Left kidney (tissue), 2 donors: Measurements from ENCODE around the gene ASH1L. TPM values are rescaled to one million over a fixed set of nuclear protein-coding genes. Genes with fewer than 3 reads are reported as not detected.
"Not testable (repeated sequence)": the region's sequence is repeated elsewhere in the genome, so short reads cannot be mapped to it uniquely, and the experiment has no call there.

ENCODE experiments used
- DNase-seq: peaks from one replicate; pipeline ENCODE4 v3.0.0-alpha.2; 2013
- polyA plus RNA-seq: library from polyadenylated mRNA; unstranded; fragments of 120-200 nt; gene quantifications from one replicate; pipeline ENCODE4 v1.2.1, GENCODE V29; 2013; ENCODE audit not compliant: insufficient read length

Gene ASH1L
- polyA plus RNA-seq, 1 donor, result 55.2 TPM

DNA sequence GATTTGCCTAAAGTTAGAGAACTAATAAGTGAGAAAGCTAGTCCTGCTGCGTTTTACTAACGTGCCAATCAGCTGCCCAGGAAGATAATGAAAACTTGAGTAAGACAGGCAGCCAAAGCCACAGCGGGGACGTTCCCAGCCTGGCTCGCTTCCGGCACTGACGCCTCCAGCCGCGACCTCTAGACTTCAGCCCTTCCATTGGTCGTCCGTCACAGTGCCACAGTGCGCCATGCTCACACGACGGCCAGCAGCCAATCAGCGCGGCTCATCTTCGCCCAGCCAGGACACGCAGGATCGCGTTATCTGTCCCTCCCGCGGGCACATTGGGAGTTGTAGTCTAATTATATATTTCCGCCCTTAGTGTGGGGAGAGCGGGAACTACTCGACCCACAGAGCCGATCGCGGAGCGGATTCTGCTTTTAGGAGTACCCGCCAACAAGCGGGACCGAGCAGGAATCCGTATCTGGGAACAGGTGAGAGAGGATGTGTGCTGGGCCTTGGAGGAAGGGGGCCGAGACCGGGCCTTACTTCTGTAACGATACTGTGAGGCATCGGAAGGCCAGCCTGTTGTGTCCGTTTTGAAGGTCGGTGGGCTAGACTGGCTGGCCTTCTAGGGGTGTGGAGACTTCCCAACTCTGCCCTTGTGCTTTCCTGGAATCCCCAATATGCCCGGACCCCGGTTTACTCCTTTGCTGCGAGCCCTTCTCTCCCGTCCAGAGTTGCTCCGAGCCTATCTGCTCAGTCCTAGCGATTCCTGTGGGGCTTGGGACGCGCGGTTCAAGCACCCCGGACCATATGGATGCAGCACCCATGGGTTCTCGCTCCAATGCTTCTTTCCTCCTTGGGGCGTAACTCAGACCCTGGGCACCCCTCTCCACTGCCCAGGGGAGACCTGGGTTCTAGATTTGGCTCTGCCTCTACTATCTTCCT is 253.8 kb downstream of the ASH1L start, which contains the start of gene FDPS:
Gene FDPS, plus strand, starts transcription at position 374 of the 930 bp plus-strand sequence. CDS start 924 bp downstream, outside the sequence.
- DNase-seq, result peak; percentile 98

DNA sequence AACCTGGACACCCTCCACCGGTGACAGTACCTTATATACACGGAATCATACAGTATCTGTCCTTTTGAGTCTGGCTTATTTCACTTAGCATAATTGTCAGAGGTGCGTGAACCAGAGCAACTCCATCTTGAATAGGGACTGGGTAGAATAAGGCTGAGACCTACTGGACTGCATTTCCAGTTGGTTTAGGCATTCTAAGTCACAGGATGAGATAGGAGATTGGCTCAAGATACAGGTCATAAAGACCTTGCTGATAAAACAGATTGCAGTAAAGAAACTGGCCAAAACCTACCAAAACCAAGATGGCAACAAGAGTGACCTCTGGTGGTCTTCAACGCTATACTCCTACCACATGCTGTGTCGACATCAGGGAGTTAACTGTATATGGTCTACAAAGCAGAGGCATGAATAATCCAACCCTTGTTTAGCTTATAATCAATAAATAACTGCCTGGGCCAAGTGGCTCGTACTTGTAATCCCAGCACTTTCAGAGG is 255.3 kb downstream of the ASH1L start:
- DNase-seq, result no peak

DNA sequence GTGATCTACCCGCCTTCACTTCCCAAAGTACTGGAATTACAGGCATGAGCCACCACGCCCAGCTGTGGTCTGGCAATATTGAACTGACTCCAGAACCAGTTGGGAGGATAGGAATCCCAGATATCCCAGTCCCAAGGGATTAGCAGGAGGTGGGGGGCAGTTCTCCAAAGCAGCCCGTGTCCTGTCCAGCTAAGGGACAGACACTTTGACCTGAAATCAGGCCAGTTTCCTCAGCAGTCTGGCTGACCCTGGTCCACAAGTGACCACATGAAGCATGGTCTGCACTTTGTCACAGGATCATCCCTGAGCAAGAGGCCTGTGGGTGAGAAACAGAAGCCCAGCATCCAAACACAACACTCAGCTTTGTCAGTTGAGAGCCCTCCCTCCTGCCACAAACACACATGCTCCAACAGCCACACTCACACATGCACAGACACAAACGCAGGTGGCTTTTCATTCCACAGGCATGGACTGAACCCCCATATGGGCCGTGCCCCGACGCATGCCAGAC is 256.7 kb downstream of the ASH1L start:
- no peak for DNase-seq

DNA sequence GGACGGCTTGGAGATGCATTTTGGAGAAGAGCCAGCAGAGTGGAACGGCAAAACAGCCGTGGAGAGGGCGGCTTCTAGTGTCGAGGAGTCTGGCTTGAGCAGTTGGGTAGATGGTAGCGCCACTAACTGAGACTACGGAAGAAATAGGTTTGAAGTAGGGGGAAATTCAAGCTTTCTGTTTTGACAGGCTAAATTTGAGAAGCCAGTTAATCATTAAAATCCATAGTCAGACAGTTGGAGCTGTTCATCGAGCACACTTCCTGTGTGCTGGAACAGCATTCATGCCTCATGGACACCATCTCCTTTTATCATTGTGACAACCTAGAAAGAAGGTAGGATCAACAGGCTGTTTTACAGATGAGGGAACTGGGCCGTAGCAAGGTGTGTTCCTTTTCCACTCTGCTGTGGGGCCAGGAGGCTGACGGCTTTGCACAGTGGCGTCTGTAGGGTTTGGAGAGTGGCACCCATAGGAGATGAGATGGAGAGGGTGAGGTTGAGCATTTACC is 258.0 kb downstream of the ASH1L start:
- DNase-seq, result no peak

DNA sequence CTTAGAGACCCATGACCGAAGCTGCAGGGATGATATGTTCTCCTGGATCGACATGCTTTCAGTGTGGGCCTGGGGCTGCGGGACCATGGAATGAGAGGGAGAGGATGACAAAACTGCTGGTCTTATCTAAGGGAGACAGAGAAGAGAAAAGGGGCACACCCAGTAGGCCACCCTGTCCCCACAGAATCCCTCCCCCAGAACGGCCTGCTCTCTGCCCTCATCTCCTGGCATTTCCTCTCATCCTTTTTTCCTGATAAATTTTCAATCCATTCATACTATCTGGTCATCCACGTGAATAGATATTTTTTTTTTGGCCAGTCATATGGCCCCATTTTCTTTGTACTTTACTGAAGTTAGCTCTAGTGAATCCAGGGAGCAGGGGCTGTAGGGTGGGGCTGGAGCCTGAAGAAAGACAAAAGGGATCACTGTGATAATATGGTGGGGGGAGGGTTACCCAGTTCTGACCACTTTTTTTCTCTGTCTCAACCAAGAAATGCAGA is 261.2 kb downstream of the ASH1L start, which contains the start of gene PKLR:
Gene PKLR, minus strand, starts transcription at position 97 of the 500 bp plus-strand sequence. Its CDS starts 43 bp downstream, at position 54.
- no peak for DNase-seq

DNA sequence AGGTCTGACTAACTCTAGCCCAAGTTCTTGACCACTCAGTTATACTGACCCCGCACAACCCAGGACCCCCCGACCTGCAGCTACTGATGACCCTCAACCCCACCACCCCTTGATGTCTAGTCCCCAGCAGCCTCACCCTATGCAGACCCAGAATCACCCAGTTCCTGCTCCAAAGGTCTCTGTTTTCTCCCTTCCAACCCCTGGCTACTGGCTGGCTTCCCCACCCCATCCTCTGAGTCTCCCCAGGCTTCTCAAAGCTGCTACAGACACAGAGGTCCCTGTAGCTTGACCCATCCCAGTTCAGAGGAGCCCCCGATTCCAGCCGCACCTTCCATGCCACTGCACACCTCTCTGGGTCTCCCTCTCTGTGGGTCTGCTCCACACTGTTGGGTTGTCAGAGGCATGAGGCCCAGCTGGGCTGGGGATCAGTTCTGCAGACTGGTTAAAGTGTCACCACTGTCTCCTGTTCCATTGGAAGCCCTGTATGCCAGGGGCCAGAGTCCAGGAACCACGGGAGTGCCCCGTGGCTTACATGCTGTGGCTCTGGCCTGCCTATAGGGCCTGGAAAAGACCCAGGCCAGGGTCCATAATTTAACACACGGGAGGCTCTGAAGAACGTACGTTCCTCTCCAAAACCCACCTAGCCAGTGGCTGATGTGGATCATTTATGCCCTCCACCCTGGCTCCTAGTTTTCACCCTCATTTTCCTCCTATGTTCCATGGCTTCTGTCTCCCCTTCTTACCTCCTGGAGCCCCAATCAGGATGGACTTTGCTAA is 261.9 kb downstream of the ASH1L start:
- DNase-seq, result no peak

DNA sequence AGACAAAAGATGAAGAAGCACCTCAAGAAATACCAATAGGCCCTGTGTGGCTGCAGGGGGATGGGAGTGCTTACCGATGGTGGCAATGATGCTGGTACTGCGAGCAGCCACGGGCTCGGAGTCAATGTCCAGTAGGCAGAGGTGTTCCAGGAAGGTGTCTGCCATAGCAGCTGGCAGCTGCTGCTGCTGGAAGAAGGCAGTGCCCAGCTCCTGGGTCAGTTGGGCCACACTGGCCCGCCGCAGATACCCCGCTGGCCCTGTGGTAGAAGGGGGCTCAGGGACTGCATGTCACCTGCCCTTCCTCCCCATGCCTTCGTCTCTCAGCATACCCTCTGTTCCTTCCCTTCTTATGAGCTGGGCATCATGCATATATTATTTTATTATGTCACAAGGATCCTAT is 262.6 kb downstream of the ASH1L start:
- DNase-seq, result no peak

DNA sequence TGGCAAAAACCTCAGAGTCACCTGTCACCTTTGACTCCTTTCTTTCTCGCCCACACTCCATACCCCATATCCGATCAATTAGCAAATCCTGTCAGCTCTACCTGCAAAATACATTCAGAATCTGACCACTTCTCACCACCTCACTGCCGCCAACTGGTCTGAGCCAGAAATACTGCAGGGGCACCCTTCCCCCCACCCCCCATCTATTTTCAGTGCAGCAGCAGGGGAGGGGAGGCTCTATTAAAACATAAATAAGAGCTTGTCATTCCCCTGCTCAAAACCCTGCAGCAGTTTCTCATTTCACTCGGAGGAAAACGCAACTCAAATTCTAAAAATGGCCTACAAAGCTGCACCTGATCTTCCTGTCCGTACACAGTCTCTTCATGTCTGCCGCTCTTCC is 265.2 kb downstream of the ASH1L start:
- DNase-seq, result no peak

DNA sequence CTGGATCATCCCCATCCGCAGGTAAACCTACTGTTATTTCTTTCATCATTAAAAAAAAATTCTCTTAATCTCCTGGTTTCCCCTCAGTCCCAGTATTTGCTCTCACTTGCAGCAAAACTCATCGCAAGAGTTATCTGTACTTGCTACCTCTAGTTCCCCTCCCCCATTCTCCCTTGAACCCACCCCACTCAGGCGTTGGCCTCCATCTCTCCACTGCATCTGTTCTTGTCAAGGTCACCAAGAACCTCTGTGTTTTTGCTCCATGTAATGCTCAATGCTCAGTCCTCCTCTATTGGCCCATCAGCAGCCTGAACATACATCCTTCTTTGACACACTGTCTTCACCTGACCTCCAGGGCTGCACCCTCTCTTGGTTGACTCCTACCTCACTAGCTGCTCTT is 265.9 kb downstream of the ASH1L start:
- DNase-seq, result no peak

DNA sequence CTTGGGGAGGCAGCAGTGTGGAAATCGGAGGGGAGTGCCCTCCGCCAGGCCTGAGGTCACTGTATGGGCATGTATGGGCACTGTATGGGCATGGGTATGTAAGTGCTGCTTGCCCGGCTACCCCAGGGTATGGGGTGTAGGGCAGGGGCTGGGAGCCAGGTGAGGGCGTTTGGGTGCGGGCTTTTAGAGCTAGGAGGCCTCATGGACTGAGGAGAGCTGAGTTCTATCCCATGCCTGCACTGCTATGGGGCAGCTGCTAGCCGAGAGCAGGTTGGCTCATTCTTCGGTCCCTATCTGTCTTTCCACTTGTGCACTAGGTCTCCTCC is 266.7 kb downstream of the ASH1L start:
- no peak for DNase-seq

DNA sequence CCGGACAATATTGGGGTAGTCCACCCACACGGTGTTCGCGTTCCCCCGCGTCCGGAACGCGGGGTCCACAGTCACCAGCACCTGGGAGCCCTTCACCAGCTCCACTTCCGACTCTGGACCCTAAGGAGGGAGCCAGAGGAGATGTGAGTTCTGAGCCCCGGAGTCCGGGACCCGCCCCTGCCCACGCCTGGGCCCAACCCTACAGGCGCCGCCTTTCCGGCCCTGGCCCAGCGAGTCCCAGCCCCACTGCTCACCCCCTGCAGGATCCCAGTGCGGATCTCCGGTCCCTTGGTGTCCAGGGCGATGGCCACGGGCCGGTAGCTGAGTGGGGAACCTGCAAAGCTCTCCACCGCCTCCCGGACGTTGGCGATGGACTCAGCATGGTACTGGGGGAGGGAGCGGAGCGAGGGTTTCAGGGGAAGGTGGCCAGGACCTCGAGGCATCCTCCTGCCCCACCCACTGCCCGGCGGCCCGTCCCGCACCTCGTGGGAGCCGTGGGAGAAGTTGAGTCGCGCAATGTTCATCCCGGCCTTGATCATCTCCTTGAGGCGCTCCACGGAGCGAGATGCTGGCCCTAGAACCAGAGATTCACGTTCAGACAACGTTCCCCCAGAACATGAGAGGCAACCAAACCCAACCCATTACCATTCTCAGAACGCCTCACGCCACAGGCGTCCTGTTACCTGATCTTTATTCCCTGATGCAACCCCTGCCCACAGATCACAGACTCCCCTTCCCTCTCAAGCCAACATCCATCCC is 267.2 kb downstream of the ASH1L start:
- DNase-seq, result no peak

DNA sequence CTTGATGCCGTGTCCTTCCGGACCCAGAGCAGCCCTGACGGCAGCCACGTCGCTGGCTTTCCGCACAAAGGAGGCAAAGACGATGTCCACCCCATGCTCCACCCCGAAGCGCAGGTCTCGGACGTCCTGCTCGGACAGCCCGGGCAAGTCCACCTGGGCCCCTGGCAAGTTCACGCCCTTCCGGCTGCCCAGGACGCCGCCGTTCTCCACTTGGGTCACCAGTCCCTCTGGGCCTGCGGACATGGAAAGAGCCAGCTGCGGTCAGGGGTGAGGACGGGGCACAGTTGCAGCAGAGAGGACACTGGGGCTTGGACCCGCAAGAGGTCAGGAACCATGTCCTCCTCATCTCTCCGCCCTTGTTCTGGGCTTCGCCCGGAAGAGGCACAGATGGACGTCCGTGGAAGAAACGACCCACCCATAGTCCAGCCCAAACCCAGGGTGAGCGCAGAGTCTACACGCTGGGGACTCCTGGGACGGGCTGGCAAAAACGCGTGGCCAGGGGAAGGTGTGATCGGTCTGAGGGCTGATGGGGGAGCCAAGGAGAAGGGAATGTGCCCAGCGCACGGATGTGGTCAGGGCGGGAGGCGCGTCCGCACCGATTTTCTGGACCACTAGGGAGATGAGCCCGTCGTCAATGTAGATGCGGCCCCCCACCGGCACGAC is 268.0 kb downstream of the ASH1L start:
- DNase-seq, result no peak

DNA sequence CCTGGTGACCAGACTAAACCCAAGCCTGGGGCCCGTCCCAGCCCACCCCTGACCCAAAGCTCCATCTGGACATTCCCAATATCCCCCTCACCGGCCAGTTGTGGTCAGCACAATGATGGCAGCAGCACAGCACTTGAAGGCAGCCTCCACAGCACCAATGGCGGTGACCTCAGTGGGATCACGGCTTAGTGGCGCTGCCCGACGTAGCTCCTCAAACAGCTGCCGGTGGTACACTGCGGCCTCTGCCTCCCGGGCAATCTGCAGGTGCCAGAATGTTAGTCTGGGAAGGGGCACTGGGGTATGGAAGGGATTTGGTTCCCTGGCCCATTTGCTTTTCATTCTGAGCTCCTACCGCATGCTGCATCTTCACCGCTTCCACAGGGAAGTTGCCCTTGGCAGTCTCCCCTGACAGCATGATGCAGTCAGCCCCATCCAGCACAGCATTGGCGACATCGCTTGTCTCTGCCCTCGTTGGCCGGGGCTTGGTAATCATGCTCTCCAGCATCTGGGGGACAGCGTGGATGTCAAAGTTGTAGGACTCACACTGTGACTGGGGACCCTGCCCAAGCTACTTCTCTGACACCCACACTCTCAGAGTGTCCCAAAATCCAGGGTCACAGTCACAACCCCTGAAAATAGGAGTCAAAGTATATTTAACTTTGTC is 269.4 kb downstream of the ASH1L start:
- no peak for DNase-seq

DNA sequence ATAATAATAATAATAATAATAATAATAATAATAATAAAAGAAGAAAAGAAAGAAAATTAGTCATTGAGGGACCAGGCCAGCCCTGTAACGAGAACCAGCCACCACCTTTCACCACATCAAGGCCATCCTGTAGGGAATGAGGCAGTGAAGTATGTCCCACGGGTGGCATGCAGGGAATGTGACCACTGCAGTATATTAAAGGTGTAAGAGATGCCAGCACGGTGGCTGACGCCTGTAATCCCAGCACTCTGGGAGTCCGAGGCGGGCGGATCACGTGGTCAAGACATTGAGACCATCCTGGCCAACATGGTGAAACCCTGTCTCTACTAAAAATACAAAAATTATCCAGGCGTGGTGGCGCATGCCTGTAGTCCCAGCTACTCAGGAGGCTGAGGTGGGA is 271.6 kb downstream of the ASH1L start:
- not testable (repeated sequence) for DNase-seq

DNA sequence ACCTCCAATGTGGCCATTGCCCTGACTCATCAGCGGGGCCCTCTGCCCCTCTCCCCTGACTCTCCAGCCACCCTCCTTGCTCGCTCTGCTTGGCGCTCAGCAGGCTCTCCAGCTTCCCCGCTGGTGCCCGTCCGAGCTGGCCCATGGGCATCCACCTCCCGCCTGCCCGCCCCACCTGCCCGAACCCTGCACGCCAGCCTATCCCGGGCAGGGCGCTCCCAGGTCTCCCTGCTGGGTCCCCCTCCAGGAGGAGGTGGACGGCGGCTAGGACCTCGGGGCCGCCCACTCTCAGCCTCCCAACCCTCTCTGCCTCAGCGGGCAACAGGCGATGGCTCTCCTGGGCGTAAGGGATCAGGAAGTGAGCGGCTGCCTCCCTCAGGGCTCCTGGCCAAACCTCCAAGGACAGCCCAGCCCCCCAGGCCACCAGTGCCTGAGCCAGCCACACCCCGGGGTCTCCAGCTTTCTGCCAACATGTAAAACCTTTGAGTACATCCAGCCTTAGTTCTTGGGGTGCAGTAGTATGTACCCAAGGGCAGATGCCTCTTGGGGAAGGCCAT is 274.5 kb downstream of the ASH1L start:
- DNase-seq, result no peak

DNA sequence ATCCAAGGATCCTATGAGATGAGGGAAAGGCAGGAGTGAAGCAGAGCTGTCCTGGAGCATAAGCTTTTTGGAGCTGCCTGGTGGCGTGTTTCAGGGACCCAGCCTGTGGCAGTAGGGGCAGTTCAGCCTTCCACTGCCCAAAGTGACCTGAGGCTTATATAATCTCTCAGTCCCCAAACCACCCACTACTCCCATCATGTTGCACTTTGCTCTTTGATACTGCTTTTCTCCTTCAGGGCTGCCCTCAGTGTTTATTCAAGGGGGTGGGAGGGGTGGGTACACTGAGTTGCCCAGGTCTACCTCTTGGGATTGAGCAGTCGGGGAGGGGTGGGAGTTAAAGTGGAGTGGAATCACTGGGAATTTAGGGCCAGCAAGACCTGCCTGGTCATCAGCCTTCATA is 276.1 kb downstream of the ASH1L start:
- no peak for DNase-seq

DNA sequence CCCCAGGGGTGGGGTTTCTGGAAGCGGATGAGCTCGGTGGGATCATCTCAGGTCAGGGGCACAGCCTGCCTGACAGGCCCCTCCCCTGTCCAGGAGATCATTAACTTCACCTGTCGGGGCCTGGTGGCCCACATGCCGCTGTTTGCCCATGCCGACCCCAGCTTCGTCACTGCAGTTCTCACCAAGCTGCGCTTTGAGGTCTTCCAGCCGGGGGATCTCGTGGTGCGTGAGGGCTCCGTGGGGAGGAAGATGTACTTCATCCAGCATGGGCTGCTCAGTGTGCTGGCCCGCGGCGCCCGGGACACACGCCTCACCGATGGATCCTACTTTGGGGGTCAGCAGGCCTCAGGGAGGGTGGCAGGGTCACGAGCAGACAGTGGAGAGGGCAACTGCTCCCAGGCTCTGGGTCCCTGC is 277.0 kb downstream of the ASH1L start:
- no peak for DNase-seq
